Heart right ventricle (tissue), 16 donors: ENCODE results near the gene ANO2. TPM values are rescaled to one million over a fixed set of nuclear protein-coding genes. Genes with fewer than 3 reads are reported as not detected.

Source experiments
- ATAC-seq, 8 donors: fragments of 200-7000 bp; cut with Tn5 transposase; one replicate each; pipeline ENCODE4 v1.9.1; 2020; ENCODE audit warnings: mild to moderate bottlenecking in 8 of 8, moderate library complexity in 8 of 8, moderate number of reproducible peaks in 1 of 8
- DNase-seq, 2 donors: peaks; one replicate each; pipeline ENCODE4 v3.0.0-alpha.2; 2020
- H3K27ac ChIP-seq, 10 donors: fragments of 200-600 bp; sonication (generic) in 2 of 10; one replicate each; pipeline versions ENCODE4 v1.5.0 to v1.8.0; 2020 to 2022; ENCODE audit warnings: mild to moderate bottlenecking in 3 of 10
- H3K27me3 ChIP-seq, 7 donors: fragments of 200-600 bp; one replicate each; pipeline ENCODE4 v1.8.0; 2021 to 2022; ENCODE audit warnings: mild to moderate bottlenecking in 2 of 7
- H3K36me3 ChIP-seq, 9 donors: fragments of 200-600 bp; sonication (generic) in 1 of 9; one replicate each; pipeline versions ENCODE4 v1.5.0 to v1.8.0; 2020 to 2022; ENCODE audit warnings: mild to moderate bottlenecking in 2 of 9
- H3K4me1 ChIP-seq, 9 donors: fragments of 200-600 bp; sonication (generic) in 1 of 9; one replicate each; pipeline versions ENCODE4 v1.5.0 to v1.8.0; 2020 to 2022; ENCODE audit warnings: mild to moderate bottlenecking in 4 of 9
- H3K4me3 ChIP-seq, 10 donors: fragments of 200-600 bp; sonication (generic) in 2 of 10; one replicate each; pipeline versions ENCODE4 v1.5.0 to v1.8.0; 2020 to 2022; ENCODE audit warnings: mild to moderate bottlenecking in 7 of 10, moderate library complexity in 2 of 10
- H3K9me3 ChIP-seq, 11 donors: fragments of 200-600 bp in 10 of 11; sonication (generic) in 2 of 11; one replicate each; pipeline versions ENCODE4 v1.5.0 to v1.8.0; 2013 to 2022; ENCODE audit warnings: mild to moderate bottlenecking in 2 of 11, control low read depth in 1 of 11, moderate library complexity in 1 of 11
- CTCF ChIP-seq, 9 donors: fragments of 200-600 bp; sonication (generic) in 2 of 9; IDR thresholded peaks; one replicate each; pipeline versions ENCODE4 v1.5.0 to v1.8.0; 2021 to 2022; ENCODE audit warnings: antibody characterized with exemption in 9 of 9, mild to moderate bottlenecking in 5 of 9, moderate library complexity in 1 of 9
- WGBS, 2 donors: extraction: QIAGEN DNeasy Blood & Tissue Kit; methylation state at CpG; one replicate each; pipeline ENCODE4 v1.1.7; 2013; ENCODE audit warnings: inconsistent platforms in 1 of 2; 5-methylcytosine and 5-hydroxymethylcytosine counted together
- intact Hi-C, 10 donors: fragments of 100-400 bp; cut with DNase I; formaldehyde crosslinking; loops; one replicate each; pipeline versions ENCODE4 v1.11.1 to v1.14.2; 2022
- polyA plus RNA-seq, 2 donors: library from polyadenylated mRNA; stranded (reverse); fragments of 200-250 nt; gene quantifications; one replicate each; pipeline ENCODE4 v1.2.3, GENCODE V29; 2013
- total RNA-seq, 10 donors: library from RNA; stranded (reverse); fragmentation: NEBNext Ultra II Directional in 3 of 10; extraction: Animal tissue kit (Norgen Biotek cat#: 25700) in 3 of 10; gene quantifications; one replicate each; pipeline versions ENCODE4 v1.2.1 to v1.2.4, GENCODE V29; 2021 to 2023
- donor health status: Arrhythmogenic right ventricular cardiomyopathy.
- donor health status: ischemic (EF 13 %, LVEDD 7.1; RV severe dilation, severe dysfunction).
- donor health status: healthy with polysubstance abuse.
- donor health status: DM: no; HTN: yes; CAD: no.
- donor health status: DM: no; HTN: no; CAD: no.
- donor health status: ischemic (EF 25% LVEDD 6.9; RV normal size, moderate dysfunction).
- donor health status: ischemic (EF 25% LVEDD 5.7; RV mildly dilated, moderate dysfunction).
- donor health status: healthy.
- donor health status: DM: yes; HTN: yes; CAD: no.
- donor health status: Ischemic cardiomyopathy.
- donor health status: ischemic (EF 35%, LVEDD 5.7; RV mildly dilated, moderate dysfunction).
- donor health status: nonischemic (EF 11% LVEDD 7.7; RV severe dilation, severe dysfunction).
- donor health status: DM: yes; HTN: yes; CAD: no.
- donor health status: PGD.
- donor health status: ischemic (EF 29% LVEDD 5.4; RV normal size, mild dysfunction).
- donor health status: nonischemic (EF 23%, LVEDD 6.1; RV moderate dilation, normal function).

Gene ANO2
- total and polyA plus RNA-seq, 12 donors, result 4.0 to 15.2 (median 12.0) TPM

- Histone ChIP-seq H3K27ac (no peak overlapping the region), H3K4me1 (peaks cover 0 to 4% (median 0%) of the 10 kb centered on the region in 9 donors), H3K36me3 (peaks cover 0 to 7% (median 0%) of the 10 kb centered on the region in 9 donors), H3K9me3 (no peaks in the 10 kb centered on the region), H3K4me3 (no peak overlapping the region), H3K27me3 (peaks cover 0 to 15% (median 6%) of the 10 kb centered on the region in 7 donors)
- 69 to 76% methylated on average over 7 of the region's 7 CpGs for WGBS, 2 donors
- no peak for DNase-seq
- no peak for ATAC-seq
- no peak for TF ChIP-seq CTCF (IDR thresholded peaks at IDR 0.05)
- intact Hi-C loops, result no loop called here
Observed at GRCh38 chr12:5789469-5789968, 155.5 kb downstream of the ANO2 start.

GRCh38 chr12:5787828-5788227 is 157.2 kb downstream of the ANO2 start:
- peaks cover 0 to 7% (median 0%) of the 10 kb centered on the region in 9 donors for H3K36me3 ChIP-seq
- 96 to 98% methylated on average over 5 of the region's 5 CpGs for WGBS, 2 donors
- intact Hi-C loops, result no loop called here
- DNase-seq (no peak), ATAC-seq (no peak)
- no peak for TF ChIP-seq CTCF (IDR thresholded peaks at IDR 0.05)
- no peaks in the 10 kb centered on the region for H3K9me3 ChIP-seq
- no peak overlapping the region for H3K4me3 ChIP-seq
- peaks cover 0 to 15% (median 6%) of the 10 kb centered on the region in 7 donors for H3K27me3 ChIP-seq
- no peak overlapping the region for H3K27ac ChIP-seq
- H3K4me1 ChIP-seq, result no peaks in the 10 kb centered on the region

- Histone ChIP-seq H3K27me3 (peaks cover 0 to 13% (median 6%) of the 10 kb centered on the region in 7 donors), H3K9me3 (no peaks in the 10 kb centered on the region), H3K36me3 (no peaks in the 10 kb centered on the region), H3K4me3 (no peak overlapping the region), H3K4me1 (peaks cover 0 to 15% (median 0%) of the 10 kb centered on the region in 9 donors), H3K27ac (no peak overlapping the region)
- DNase-seq (no peak), ATAC-seq (peak in 1 of 8 donors; percentile 30)
- WGBS, 2 donors, result 94 to 96% methylated on average over 5 of the region's 5 CpGs
- TF ChIP-seq CTCF (IDR thresholded peaks at IDR 0.05), result no peak
- intact Hi-C loops, result no loop called here
Observed at GRCh38 chr12:5785601-5786000, 159.5 kb downstream of the ANO2 start.

- no peak for ATAC-seq
- TF ChIP-seq CTCF (IDR thresholded peaks at IDR 0.05), result no peak
- Histone ChIP-seq H3K27me3 (peaks cover 0 to 13% (median 6%) of the 10 kb centered on the region in 7 donors), H3K27ac (no peak overlapping the region), H3K9me3 (no peaks in the 10 kb centered on the region), H3K36me3 (no peaks in the 10 kb centered on the region), H3K4me3 (no peak overlapping the region), H3K4me1 (peaks cover 0 to 25% (median 5%) of the 10 kb centered on the region in 9 donors)
- DNase-seq, result no peak
- intact Hi-C loops, result no loop called here
- WGBS, 2 donors, result 72 to 74% methylated on average over 3 of the region's 3 CpGs
Observed at GRCh38 chr12:5784462-5785130, 160.5 kb downstream of the ANO2 start.
